ENCODE results near the gene HAPLN1. TPM values are rescaled to one million over a fixed set of nuclear protein-coding genes. Genes with fewer than 3 reads are reported as not detected.

The HAPLN1 gene
- total RNA-seq, 2 donors from 2014 or later = 3.8 to 5.9 TPM

GRCh38 chr5:83708170-83708569 lies 12.5 kb downstream of the HAPLN1 start:
- intact Hi-C loops (cut with DNase I) = no loop called here
- Histone ChIP-seq H3K27ac (no peak overlapping the region), H3K4me1 (no peaks in the 10 kb centered on the region), H3K9ac (ENCODE audit: low read depth in 2 of 2, low read length in 2 of 2) (no peak overlapping the region), H3K9me3 (no peaks in the 10 kb centered on the region), H3K27me3 (no peaks in the 10 kb centered on the region), H3K4me3 (no peak overlapping the region), H3K36me3 (no peaks in the 10 kb centered on the region)
- TF ChIP-seq, protein P1, sequence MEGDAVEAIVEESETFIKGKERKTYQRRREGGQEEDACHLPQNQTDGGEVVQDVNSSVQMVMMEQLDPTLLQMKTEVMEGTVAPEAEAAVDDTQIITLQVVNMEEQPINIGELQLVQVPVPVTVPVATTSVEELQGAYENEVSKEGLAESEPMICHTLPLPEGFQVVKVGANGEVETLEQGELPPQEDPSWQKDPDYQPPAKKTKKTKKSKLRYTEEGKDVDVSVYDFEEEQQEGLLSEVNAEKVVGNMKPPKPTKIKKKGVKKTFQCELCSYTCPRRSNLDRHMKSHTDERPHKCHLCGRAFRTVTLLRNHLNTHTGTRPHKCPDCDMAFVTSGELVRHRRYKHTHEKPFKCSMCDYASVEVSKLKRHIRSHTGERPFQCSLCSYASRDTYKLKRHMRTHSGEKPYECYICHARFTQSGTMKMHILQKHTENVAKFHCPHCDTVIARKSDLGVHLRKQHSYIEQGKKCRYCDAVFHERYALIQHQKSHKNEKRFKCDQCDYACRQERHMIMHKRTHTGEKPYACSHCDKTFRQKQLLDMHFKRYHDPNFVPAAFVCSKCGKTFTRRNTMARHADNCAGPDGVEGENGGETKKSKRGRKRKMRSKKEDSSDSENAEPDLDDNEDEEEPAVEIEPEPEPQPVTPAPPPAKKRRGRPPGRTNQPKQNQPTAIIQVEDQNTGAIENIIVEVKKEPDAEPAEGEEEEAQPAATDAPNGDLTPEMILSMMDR (IDR thresholded peaks at IDR 0.05) = no peak
- no peak for DNase-seq

DNA sequence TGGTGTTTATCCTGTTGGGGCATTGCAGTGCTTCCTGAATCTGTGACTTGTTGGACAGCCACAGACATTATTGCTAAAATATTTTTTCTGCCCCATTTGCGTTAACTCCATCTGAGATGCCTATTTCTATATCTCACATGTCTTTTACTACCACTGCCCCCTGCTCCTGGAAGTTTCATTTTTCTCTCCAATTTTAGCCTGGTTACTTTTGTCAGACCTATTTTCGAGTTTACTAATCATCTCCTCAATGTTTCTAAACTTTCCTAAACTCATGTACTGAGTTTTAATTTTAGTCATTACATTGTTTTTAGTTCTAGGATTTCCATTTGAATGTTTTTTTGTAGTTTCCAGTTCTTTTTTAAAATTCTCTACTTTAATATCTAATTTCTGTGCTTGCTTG lies 17.6 kb downstream of the HAPLN1 start:
- Histone ChIP-seq H3K4me1 (no peaks in the 10 kb centered on the region), H3K9me3 (no peaks in the 10 kb centered on the region), H3K27me3 (no peaks in the 10 kb centered on the region), H3K4me3 (no peak overlapping the region), H3K9ac (ENCODE audit: low read depth in 2 of 2, low read length in 2 of 2) (no peak overlapping the region), H3K36me3 (no peaks in the 10 kb centered on the region), H3K27ac (no peak overlapping the region)
- intact Hi-C loops (cut with DNase I) = no loop called here
- TF ChIP-seq, protein P1 (IDR thresholded peaks at IDR 0.05) = no peak
- no peak for DNase-seq

DNA sequence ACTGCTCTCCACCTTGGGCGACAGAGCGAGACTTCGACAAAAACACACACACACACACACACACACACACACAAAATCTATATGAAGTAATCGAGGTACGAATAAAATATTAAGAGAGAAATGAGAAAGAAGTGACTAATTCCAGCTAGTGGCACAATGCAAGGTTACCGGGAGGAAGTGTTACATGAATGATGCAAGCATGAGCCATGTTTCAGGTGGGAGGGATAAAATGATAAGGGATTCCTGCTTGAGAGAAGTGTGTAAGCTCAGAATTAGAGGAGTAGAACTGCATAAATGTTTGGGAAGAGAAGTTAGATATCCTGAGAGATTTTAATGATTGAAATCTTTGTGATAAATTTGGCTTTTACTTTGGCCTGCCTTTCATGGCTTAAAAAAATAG lies 18.8 kb downstream of the HAPLN1 start:
- Histone ChIP-seq H3K4me1 (no peaks in the 10 kb centered on the region), H3K9me3 (no peaks in the 10 kb centered on the region), H3K27me3 (no peaks in the 10 kb centered on the region), H3K4me3 (no peak overlapping the region), H3K36me3 (no peaks in the 10 kb centered on the region), H3K9ac (ENCODE audit: low read depth in 2 of 2, low read length in 2 of 2) (no peak overlapping the region), H3K27ac (no peak overlapping the region)
- intact Hi-C loops (cut with DNase I) = no loop called here
- no peak for DNase-seq
- TF ChIP-seq, protein P1 (IDR thresholded peaks at IDR 0.05) = no peak

GRCh38 chr5:83689881-83690280 lies 30.8 kb downstream of the HAPLN1 start:
- Histone ChIP-seq H3K36me3 (no peaks in the 10 kb centered on the region), H3K4me1 (no peaks in the 10 kb centered on the region), H3K9me3 (no peaks in the 10 kb centered on the region), H3K4me3 (no peak overlapping the region), H3K9ac (ENCODE audit: low read depth in 2 of 2, low read length in 2 of 2) (no peak overlapping the region), H3K27ac (no peak overlapping the region), H3K27me3 (no peaks in the 10 kb centered on the region)
- TF ChIP-seq, protein P1 (IDR thresholded peaks at IDR 0.05) = no peak
- intact Hi-C loops (cut with DNase I) = no loop called here
- DNase-seq = no peak

GRCh38 chr5:83688281-83688680 lies 32.4 kb downstream of the HAPLN1 start:
- Histone ChIP-seq H3K27ac (no peak overlapping the region), H3K36me3 (no peaks in the 10 kb centered on the region), H3K9me3 (no peaks in the 10 kb centered on the region), H3K9ac (ENCODE audit: low read depth in 2 of 2, low read length in 2 of 2) (no peak overlapping the region), H3K27me3 (no peaks in the 10 kb centered on the region), H3K4me3 (no peak overlapping the region), H3K4me1 (no peaks in the 10 kb centered on the region)
- TF ChIP-seq, protein P1 (IDR thresholded peaks at IDR 0.05) = no peak
- DNase-seq = no peak
- intact Hi-C loops (cut with DNase I) = no loop called here

Data from colonic mucosa (tissue), 4 donors.